Fibroblast of villous mesenchyme (primary cell): Measurements from ENCODE around the gene BANF2. TPM values are rescaled to one million over a fixed set of nuclear protein-coding genes. Genes with fewer than 3 reads are reported as not detected.

Experiments used
- DNase-seq: peaks from one replicate; pipeline ENCODE4 v3.0.0-alpha.2; 2010; ENCODE audit warnings: low read depth
- H3K4me3 ChIP-seq: 2 replicates; pipeline ENCODE4 v1.5.1; 2011; ENCODE audit warnings: low read depth, mild to moderate bottlenecking, low read length
- total RNA-seq: library from RNA; depleted of rRNA; stranded (reverse); fragments of >200 nt; gene quantifications from 2 replicates; pipeline ENCODE4 v1.2.3, GENCODE V29; 2012
- TF ChIP-seq, protein P1 (sequence below): IDR thresholded peaks from 2 replicates; pipeline ENCODE4 v1.5.1; 2012; ENCODE audit warnings: low read depth, mild to moderate bottlenecking, low read length; ENCODE audit not compliant: insufficient read depth

BANF2 gene
- total RNA-seq, 1 donor = not detected

DNA sequence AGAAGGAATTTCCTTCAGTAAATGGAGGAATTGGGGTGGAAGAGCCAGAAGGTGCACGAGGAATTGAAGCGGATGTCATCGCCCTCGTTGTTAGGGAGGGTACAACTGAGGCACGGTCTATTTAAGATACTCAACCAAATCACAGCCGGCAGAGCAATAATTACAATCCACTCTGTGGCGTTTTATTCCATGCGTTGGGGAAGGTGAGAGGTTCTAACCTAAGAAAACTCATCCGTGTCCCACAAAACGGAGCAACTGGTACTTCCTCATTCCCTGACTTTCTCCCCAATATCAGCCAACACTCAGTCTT, 16.9 kb upstream of the BANF2 start:
- TF ChIP-seq, protein P1, sequence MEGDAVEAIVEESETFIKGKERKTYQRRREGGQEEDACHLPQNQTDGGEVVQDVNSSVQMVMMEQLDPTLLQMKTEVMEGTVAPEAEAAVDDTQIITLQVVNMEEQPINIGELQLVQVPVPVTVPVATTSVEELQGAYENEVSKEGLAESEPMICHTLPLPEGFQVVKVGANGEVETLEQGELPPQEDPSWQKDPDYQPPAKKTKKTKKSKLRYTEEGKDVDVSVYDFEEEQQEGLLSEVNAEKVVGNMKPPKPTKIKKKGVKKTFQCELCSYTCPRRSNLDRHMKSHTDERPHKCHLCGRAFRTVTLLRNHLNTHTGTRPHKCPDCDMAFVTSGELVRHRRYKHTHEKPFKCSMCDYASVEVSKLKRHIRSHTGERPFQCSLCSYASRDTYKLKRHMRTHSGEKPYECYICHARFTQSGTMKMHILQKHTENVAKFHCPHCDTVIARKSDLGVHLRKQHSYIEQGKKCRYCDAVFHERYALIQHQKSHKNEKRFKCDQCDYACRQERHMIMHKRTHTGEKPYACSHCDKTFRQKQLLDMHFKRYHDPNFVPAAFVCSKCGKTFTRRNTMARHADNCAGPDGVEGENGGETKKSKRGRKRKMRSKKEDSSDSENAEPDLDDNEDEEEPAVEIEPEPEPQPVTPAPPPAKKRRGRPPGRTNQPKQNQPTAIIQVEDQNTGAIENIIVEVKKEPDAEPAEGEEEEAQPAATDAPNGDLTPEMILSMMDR = no peak
- no peak for DNase-seq

DNA sequence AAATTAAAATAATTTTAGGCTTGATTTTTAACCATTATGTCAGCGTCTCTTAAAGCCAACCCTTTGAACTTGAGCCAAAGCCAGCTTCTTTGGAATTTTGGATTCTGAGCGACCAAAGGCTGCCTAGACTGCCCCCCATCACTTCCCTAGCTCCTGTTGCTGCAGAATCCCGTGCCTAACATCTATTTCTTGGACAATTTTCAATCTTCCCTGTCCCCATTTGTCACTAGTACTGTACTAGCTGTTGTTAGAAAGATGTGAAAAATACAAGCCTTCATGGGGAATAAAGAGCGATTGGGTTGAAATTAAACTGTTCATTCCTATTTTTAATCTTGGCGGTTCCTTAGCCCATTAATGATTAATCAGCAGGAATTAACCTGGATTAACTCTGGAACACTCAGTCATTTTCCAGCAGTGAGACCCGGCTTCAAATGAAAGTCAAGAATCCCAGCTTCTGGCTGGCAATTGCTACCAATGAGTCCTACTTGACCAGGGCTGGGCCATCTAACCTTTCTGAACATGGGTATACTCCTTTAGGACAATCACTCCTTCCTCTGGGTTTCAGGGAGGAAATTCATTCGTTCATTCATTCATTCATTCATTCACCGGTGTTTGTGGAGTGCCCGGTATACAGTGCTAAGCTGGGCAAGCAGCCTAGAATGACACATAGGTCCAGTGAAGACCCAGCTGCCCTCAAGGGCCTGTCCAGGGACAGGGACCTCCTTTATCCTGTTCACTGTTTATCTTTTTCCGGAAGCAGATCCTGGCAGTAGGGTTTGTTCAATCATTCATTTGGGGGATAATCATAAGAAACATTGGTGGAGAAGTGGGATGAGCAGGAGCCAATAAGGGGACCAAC, 16.3 kb upstream of the BANF2 start:
- DNase-seq = no peak
- TF ChIP-seq, protein P1 = no peak
- no peak overlapping the region for H3K4me3 ChIP-seq

More for the DNA sequence above, 16.9 kb upstream of the BANF2 start:
- peak overlapping the region; percentile 55 for H3K4me3 ChIP-seq

DNA sequence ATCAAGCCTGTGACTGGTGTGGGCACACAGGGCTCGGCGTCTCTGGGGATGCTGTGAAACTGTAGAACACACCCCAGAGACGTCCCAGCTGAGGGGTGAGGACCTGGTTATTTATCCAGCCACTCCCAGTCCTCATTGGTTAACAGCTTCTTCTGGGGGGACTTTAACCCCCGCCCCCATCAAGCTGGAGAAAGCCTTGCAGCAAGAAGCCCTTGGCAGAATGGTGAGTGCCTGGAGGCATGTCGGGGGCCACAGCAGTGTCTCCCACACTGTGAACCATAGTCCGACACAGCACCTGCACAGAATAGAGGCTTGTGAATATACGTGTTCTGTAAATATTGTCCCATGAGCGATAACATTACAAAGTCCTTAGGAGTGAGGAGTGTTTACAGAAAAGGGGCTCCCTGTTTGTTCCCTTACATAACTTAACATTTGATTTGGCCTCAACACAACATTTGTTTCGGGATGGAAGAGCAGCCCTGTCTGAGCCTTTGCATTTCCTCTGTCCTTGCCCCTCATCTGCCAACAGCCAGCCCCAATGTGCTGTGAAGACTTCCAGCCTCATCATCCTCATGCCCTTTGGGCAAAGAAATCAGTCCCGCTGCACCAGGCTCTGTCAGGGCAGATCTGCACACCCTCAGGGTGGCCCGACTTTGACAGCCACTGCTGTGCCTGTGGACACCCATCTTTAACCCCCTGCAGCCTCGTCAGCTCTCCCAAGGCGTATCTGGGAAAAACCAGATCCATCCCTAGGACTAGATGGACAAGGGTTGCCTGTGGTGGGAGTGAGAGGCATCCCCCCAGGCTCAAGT, 15.5 kb upstream of the BANF2 start:
- no peak for DNase-seq
- TF ChIP-seq, protein P1 = no peak
- no peak overlapping the region for H3K4me3 ChIP-seq

DNA sequence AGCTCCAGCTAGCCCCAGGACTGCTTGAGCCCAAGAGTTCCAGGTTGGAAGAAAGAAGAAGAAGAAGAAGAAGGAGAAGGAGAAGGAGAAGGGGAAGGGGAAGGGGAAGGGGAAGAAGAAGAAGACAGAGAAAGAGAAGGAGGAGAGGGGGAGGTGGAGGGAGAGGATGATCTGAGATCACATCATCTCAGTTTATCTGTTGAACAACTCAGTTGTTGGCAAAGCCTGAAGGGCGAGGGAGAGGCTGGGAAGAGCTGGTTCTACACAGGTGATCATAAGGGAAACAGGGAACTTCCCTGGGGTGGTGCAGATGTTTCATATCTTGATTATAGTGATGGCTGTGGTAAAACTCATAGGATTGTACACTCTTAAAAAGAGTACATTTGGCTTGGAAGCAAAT, 14.6 kb upstream of the BANF2 start:
- TF ChIP-seq, protein P1 = no peak
- no peak for DNase-seq

DNA sequence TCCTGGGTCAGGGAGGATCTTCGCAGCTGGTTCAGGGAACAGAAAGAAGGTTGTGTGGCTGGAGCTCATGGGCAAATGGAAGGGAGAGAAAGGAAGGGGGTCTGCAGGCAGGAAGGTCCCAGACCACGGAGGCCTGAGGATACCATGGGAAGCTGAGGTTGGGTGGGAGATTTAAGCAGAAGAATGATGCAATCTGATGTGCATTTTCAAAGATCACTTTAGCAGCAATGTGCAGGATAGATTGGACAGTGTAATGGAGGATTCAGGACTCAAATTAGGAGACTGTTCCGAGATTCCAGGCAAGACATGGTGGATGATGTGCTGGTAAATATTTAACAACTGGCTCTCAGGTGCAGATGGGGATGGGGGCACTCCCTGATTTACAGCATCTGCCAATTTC, 12.0 kb upstream of the BANF2 start:
- TF ChIP-seq, protein P1 = no peak
- DNase-seq = no peak
- no peak overlapping the region for H3K4me3 ChIP-seq

More for the DNA sequence above, 14.6 kb upstream of the BANF2 start:
- no peak overlapping the region for H3K4me3 ChIP-seq

DNA sequence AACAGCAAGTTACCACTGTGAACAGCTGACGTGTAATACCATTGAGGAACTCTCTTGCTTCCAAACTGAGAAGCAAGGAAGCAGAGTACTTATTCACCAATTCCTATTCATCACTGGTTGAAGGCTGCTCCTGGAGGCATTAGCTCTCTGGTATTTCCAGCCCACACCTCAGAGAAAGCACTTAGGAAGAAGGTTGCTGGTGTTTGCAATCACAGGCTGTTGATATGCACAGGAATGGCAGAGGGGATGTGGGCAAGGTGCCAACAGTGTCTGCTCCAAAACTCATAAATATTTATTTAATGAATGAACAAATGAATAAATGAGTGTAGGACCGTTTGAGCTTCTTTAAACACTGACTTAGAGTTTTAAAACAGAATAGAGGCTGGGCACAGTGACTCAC, 10.8 kb upstream of the BANF2 start:
- peak; percentile 26 for DNase-seq
- TF ChIP-seq, protein P1 = no peak
- H3K4me3 ChIP-seq = no peak overlapping the region
